Stimulated activated CD4-positive, alpha-beta T cell treated with anti-CD3 and anti-CD28 coated beads, Interleukin-15, amount 100 ng/mL, for 1 hour (primary cell): ENCODE measurements around the gene GOT1.

Experiments used
- DNase-seq, 2 donors: peaks; one replicate each; pipeline ENCODE4 v3.0.0-alpha.2; 2020; ENCODE audit warnings: low read depth in 1 of 2, low spot score in 1 of 2

GOT1 gene

GRCh38 chr10:99433378-99434020 is 3.1 kb upstream of the GOT1 start:
- DNase-seq: no peak

GRCh38 chr10:99432881-99433280 is 2.5 kb upstream of the GOT1 start:
- no peak for DNase-seq

- no peak for DNase-seq
Measured at GRCh38 chr10:99432047-99432446, 1.6 kb upstream of the GOT1 start.

GRCh38 chr10:99431190-99431760 is 851 bp upstream of the GOT1 start:
- DNase-seq: peak in 1 of 2 donors; percentile 3

- peak in 1 of 2 donors; percentile 1 for DNase-seq
Measured at GRCh38 chr10:99430116-99430450, 341 bp downstream of the GOT1 start.

GRCh38 chr10:99429517-99430095 is 818 bp downstream of the GOT1 start:
- DNase-seq: no peak

GRCh38 chr10:99427566-99428190 is 2.7 kb downstream of the GOT1 start:
- no peak for DNase-seq

GRCh38 chr10:99426689-99427088 is 3.7 kb downstream of the GOT1 start:
- DNase-seq: no peak

- no peak for DNase-seq
Measured at GRCh38 chr10:99425204-99425603, 5.2 kb downstream of the GOT1 start.

GRCh38 chr10:99424656-99425055 is 5.8 kb downstream of the GOT1 start:
- DNase-seq: no peak

- no peak for DNase-seq
Measured at GRCh38 chr10:99422529-99423096, 7.8 kb downstream of the GOT1 start.

- no peak for DNase-seq
Measured at GRCh38 chr10:99421233-99421739, 9.1 kb downstream of the GOT1 start.

- no peak for DNase-seq
Measured at GRCh38 chr10:99419688-99420087, 10.7 kb downstream of the GOT1 start.

GRCh38 chr10:99418910-99419624 is 11.4 kb downstream of the GOT1 start:
- DNase-seq: no peak

GRCh38 chr10:99412099-99412498 is 18.3 kb downstream of the GOT1 start:
- DNase-seq: no peak

- DNase-seq: no peak
Measured at GRCh38 chr10:99411546-99411945, 18.9 kb downstream of the GOT1 start.

- no peak for DNase-seq
Measured at GRCh38 chr10:99410876-99411275, 19.5 kb downstream of the GOT1 start.

GRCh38 chr10:99410146-99410545 is 20.3 kb downstream of the GOT1 start:
- no peak for DNase-seq

GRCh38 chr10:99406149-99406548 is 24.3 kb downstream of the GOT1 start:
- DNase-seq: no peak

GRCh38 chr10:99403674-99404073 is 26.8 kb downstream of the GOT1 start:
- DNase-seq: no peak

- DNase-seq: no peak
Measured at GRCh38 chr10:99399664-99400063, 30.8 kb downstream of the GOT1 start.
